HepG2 (cell line): ENCODE results near the gene FAHD1. TPM values are rescaled to one million over a fixed set of nuclear protein-coding genes. Genes with fewer than 3 reads are reported as not detected.

Experiments
- AKNA ChIP-seq: sonication (generic); formaldehyde crosslinking; IDR thresholded peaks from 2 replicates; pipeline ENCODE4 v1.4.0; 2020; ENCODE audit warnings: missing genetic modification reagents, borderline replicate concordance
- FOXA1 ChIP-seq, 2 experiments: fragments of 450-650 bp in 1 of 2; sonication (generic) in 1 of 2; formaldehyde crosslinking in 1 of 2; IDR thresholded peaks; 2 replicates each; pipeline versions ENCODE4 v1.4.0 to v1.6.1; 2016 to 2020; ENCODE audit warnings: missing genetic modification reagents in 1 of 2
- KDM1A ChIP-seq: IDR thresholded peaks from 2 replicates; pipeline ENCODE4 v1.6.1; 2016; ENCODE audit warnings: missing compliant biosample characterization
- KLF16 ChIP-seq, 2 experiments: sonication (generic) in 1 of 2; formaldehyde crosslinking in 1 of 2; IDR thresholded peaks; 2 replicates each; pipeline versions ENCODE4 v1.6.1 to v1.8.0; 2016 to 2023; ENCODE audit warnings: missing genetic modification reagents in 2 of 2, missing compliant biosample characterization in 1 of 2
- MATR3 ChIP-seq: sonication (generic); formaldehyde crosslinking; IDR thresholded peaks from 2 replicates; pipeline ENCODE4 v1.4.0; 2020; ENCODE audit warnings: missing genetic modification reagents
- MXI1 ChIP-seq: IDR thresholded peaks from 3 replicates; pipeline ENCODE4 v1.6.1; 2012; ENCODE audit warnings: low read depth, low read length, inconsistent platforms, borderline replicate concordance
- PATZ1 ChIP-seq: sonication (generic); formaldehyde crosslinking; IDR thresholded peaks from 2 replicates; pipeline ENCODE4 v1.4.0; 2020; ENCODE audit warnings: missing genetic modification reagents
- PITX1 ChIP-seq: sonication (generic); formaldehyde crosslinking; IDR thresholded peaks from 2 replicates; pipeline ENCODE4 v1.5.1; 2020; ENCODE audit warnings: mild to moderate bottlenecking, missing genetic modification reagents
- UBTF ChIP-seq: sonication (generic); formaldehyde crosslinking; IDR thresholded peaks from 2 replicates; pipeline ENCODE4 v1.4.0; 2020; ENCODE audit warnings: mild to moderate bottlenecking, missing genetic modification reagents
- ZBTB25 ChIP-seq: IDR thresholded peaks from 2 replicates; pipeline ENCODE4 v1.6.1; 2018; ENCODE audit warnings: missing genetic modification reagents
- ZNF225 ChIP-seq: sonication (generic); formaldehyde crosslinking; IDR thresholded peaks from 2 replicates; pipeline ENCODE4 v1.4.0; 2020; ENCODE audit warnings: mild to moderate bottlenecking, missing genetic modification reagents
- polyA plus RNA-seq, 8 experiments: library from polyadenylated mRNA; depleted of rRNA in 3 of 8; stranded (reverse) in 7 of 8; unstranded in 1 of 8; fragments of >200 nt; fragmentation: Illumina TruSeq in 4 of 8; extraction: Trizol in 4 of 8; gene quantifications; 2 replicates each; pipeline versions ENCODE4 v1.2.1 to v1.2.3, GENCODE V29; 2011 to 2016; ENCODE audit warnings: low read depth in 4 of 8, missing spikeins in 1 of 8, mixed read lengths in 1 of 8; ENCODE audit not compliant: insufficient read depth in 1 of 8
- total RNA-seq, 5 experiments: library from RNA; depleted of rRNA; stranded (reverse); fragments of >200 nt; fragmentation: Illumina TruSeq; extraction: Trizol; gene quantifications; 2 replicates each; pipeline ENCODE4 v1.2.3, GENCODE V29; 2016; ENCODE audit warnings: low read depth in 1 of 5

Gene FAHD1
- total and polyA plus RNA-seq, 2 of the 13 experiments (the other 11 are each of a cell fraction or from before 2014, with no cell fraction given), result 39.0 to 45.3 TPM

GRCh38 chr16:1826691-1827573, at the start of gene FAHD1, which contains the start of gene HAGH (continued):
- TF ChIP-seq FOXA1 (IDR thresholded peaks at IDR 0.05), result no peak
- 0 out of 2 replicates have a peak, but pooled peaks have one; percentile 24 for TF ChIP-seq FOXA1 (CRISPR knock-in tag; IDR thresholded peaks at IDR 0.05)
- peak; percentile 90 for TF ChIP-seq UBTF (CRISPR knock-in tag)
- peak; percentile 80; the same call in 1 of the 2 replicates for TF ChIP-seq ZBTB25 (CRISPR knock-in tag)
- TF ChIP-seq MXI1, result peak; percentile 67; the same call in 2 of the 3 replicates
- TF ChIP-seq KDM1A (CRISPR knock-in tag), result no peak
- peak; percentile 53 for TF ChIP-seq PATZ1 (CRISPR knock-in tag)
- peak; percentile 93; the same call in 1 of the 2 replicates for TF ChIP-seq ZNF225 (CRISPR knock-in tag)
- TF ChIP-seq KLF16 (CRISPR knock-in tag; IDR thresholded peaks at IDR 0.05), result peak; percentile 69 to 96; a peak in 2 of 4 replicates
- no peak for TF ChIP-seq AKNA (CRISPR knock-in tag)
- no peak for TF ChIP-seq MATR3
- peak; percentile 54; the same call in 1 of the 2 replicates for TF ChIP-seq PITX1 (CRISPR knock-in tag)
